ENCODE results near the gene MYPN.
"Not testable (repeated sequence)": the region's sequence is repeated elsewhere in the genome, so short reads cannot be mapped to it uniquely, and the experiment has no call there.

The MYPN gene

GRCh38 chr10:68178592-68178991 lies 69.3 kb downstream of the MYPN start:
- DNase-seq, result no peak

DNA sequence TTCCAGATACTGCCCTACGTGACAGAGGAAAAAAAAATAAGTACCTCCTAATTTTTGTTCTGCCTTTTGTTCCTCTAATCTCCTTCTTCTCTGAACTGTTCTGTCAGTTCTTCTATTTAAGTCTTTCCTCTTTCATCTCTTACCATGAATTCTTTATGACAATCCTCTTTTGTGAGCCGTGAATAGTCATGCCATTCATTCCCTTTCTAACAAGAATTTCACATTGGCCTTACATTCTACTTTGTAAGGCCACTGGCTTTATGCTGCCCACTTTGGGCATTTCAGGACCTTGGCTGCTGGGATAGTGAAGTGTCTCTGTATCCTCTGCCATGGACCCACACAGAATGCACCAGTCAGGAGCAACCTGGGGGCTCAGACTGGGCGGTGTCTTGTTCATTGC lies 69.7 kb downstream of the MYPN start:
- no peak for DNase-seq

- DNase-seq, result no peak
These were observed 71.2 kb downstream of the MYPN start for GRCh38 chr10:68180490-68180889.

DNA sequence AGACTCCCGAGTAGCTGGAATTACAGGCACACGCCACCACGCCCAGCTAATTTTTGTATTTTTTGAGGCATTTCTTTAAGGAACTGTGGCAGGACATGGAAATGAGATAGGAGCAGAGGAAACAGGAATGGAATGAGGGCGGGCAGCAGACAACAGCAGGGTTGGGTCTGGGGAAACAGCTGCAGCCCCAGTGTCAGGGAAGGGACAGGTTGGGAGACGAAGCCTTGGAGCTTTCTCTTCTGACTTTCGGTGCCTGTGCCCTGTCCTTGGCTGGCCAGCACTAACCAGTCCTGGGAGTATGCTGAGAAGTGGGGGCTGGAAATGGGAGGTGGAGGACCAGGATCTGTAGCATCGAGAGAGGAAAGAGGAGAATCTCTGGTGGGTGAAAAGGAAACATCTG lies 75.3 kb downstream of the MYPN start:
- no peak for DNase-seq

DNA sequence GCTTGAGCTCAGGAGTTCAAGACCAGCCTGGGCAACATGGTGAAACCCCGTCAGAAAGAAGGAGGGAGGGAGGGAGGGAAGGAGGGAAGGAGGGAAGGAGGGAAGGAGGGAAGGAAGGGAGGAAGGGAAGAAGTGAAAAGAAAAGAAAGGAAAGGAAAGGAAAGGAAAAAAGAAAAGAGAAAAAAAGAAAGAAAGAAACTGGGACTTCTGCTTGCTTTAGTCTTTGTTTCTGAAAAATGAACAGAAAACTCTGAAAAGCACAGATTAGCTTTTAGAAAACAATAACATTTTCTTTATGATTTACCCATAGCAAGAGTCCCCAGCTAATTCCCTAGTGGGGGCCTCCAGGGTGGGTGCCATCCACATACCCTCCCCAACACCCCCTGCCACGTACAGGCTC lies 75.8 kb downstream of the MYPN start:
- no peak for DNase-seq

GRCh38 chr10:68188835-68189234 lies 79.5 kb downstream of the MYPN start:
- DNase-seq, result no peak

- no peak for DNase-seq
These were observed 82.8 kb downstream of the MYPN start for GRCh38 chr10:68192113-68192512.

- no peak for DNase-seq
These were observed 85.0 kb downstream of the MYPN start for GRCh38 chr10:68194290-68194689.

- not testable (repeated sequence) for DNase-seq
These were observed 86.5 kb downstream of the MYPN start for GRCh38 chr10:68195776-68196175.

DNA sequence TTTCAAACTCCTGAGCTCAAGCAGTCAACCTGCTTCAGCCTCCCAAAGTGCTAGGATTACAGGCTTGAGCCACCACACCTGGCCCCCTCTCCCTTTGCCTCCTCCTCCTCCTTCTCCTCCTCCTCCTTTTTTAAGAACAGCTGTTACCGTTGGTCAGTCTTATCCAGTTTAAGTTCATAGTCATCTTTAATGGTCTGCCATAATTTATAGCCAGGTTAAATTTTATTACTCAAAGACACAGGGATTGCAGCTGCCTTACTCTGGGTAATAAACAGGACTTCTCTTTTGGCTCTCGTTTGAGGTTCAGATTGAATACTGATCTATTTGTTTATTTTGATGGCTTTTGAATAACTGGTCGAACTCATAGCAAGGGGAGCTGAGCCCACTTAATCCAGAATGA lies 87.4 kb downstream of the MYPN start:
- DNase-seq, result no peak

- DNase-seq, result no peak
These were observed 93.7 kb downstream of the MYPN start for GRCh38 chr10:68202960-68203353.

GRCh38 chr10:68208424-68209042 lies 99.2 kb downstream of the MYPN start:
- no peak for DNase-seq

DNA sequence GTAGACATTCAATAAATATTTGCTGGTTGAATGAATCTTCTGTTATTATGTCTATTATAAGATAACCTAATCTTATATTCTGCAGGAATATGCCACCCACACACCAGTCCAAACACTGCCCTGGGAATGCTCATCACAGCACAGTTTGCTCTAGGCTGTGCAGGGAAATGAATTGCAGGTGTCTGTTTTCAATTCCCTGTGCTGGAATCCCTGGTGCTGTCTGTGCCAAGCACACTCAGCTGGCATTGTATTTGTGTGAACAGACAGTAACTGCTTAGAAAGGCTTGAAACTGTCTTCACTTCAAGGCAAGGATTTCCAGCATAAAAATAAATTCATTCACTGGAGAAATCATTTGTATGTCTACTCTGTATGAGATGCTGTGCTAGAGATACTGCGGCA lies 102.4 kb downstream of the MYPN start:
- no peak for DNase-seq

DNA sequence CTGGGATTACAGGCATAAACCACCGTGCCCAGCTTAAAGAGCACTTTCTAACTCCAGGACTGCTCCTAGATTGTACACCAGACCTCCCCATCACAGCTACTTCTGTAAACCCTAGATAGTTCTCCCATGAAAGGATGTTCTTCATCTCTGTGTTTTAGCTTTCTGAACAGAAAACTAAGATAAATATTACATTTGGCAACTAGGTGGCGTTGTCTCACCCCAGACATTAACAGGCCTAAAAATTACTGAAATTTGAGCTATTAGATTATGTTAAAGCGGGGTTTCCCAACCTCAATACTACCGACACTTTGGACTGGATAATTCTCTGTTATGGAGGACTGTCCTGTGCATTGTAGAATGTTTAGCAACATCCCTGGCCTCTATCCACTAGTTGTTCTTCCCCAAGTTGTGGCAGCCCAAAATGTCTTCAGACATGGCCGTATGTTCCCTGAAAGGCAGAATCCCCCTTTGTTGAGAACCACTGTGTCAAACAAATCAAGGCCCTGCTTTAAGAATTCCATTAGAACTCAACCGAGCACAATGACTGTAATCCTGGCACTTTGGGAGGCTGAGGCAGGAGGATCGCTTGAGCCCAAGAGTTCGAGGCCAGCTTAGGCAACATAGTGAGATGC lies 103.5 kb downstream of the MYPN start:
- DNase-seq, result no peak

- DNase-seq, result no peak
These were observed 109.5 kb downstream of the MYPN start for GRCh38 chr10:68218786-68219185.

- DNase-seq, result no peak
These were observed 111.9 kb downstream of the MYPN start for GRCh38 chr10:68221196-68221595.

- DNase-seq, result no peak
These were observed 113.1 kb downstream of the MYPN start for GRCh38 chr10:68222391-68222790.

DNA sequence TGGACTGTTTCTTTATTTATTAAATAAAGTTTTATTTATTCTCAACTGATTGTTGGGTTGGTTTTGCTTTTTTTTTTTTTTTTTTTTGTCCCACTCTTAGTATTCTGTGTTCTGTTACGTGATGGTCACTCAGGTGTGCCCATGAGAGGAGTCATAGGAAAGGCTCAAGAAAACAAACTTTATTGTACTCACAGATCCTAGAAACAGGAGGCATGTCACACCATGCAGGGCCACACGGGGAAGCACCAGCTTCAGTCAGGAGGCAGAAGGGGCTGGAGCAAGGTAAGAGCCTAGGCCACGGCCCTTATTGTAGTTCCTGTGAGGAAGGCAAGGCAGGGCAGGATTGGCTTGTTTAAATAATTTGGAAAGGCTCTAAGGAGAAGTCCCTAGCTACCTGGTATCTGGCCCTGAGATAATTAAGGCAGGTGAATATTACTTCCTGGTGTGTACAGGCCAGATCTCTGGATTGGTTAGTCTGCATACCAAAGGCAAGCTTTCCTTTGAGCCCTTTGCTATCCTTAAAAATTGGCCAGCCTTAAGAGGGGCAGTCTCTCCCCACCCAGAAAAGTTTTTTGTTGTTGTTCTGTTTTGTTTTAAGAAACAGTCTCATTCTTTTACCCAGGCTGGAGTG lies 114.4 kb downstream of the MYPN start:
- DNase-seq, result no peak

GRCh38 chr10:68224810-68225209 lies 115.5 kb downstream of the MYPN start:
- DNase-seq, result no peak

DNA sequence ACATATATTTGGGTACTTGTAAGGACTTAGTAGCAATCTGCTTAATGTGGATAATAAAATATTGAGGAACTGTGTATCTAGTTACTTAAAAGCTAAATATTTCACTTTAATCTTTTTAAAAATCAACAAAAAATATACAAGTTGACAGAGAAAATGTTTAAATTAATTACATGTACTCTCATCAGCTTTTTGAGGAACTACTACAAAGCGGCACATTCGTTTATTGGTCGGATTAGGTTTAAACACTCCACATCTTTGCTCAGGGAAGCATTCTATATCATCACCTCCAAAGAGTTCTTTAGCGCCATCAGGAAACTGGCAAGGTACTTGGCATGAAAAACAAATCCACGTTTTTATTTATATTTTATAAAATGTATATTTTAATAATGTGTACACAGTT lies 121.0 kb downstream of the MYPN start:
- no peak for DNase-seq

- DNase-seq, result peak; percentile 65
These were observed 122.0 kb downstream of the MYPN start for GRCh38 chr10:68231106-68231816.

DNA sequence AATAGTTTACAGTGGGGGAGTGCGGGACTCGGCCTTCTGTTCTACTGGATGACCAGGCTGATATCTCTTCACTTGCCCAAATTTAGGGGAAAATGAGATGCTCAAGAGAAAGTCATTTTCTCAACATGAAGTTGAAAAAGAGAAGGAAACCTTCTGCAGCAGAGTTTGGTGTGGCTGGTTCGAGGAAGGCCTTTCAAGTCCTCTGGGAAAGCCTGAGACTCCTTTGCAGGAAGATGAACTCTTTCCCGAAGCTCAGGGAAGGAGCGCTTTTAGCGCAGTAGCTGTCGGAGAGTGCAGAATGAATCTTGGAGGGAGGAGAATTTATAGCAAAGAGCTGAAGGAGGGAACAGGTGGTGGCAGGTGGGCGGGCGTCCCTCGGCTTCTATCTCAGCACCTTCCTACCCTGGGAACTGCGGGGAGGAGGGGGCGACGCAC lies 122.5 kb downstream of the MYPN start, which contains the start of gene ATOH7:
ATOH7 (minus strand) TSS at position 297 of the 435 bp plus-strand sequence. CDS start 436 bp downstream, outside the sequence.
- no peak for DNase-seq

DNA sequence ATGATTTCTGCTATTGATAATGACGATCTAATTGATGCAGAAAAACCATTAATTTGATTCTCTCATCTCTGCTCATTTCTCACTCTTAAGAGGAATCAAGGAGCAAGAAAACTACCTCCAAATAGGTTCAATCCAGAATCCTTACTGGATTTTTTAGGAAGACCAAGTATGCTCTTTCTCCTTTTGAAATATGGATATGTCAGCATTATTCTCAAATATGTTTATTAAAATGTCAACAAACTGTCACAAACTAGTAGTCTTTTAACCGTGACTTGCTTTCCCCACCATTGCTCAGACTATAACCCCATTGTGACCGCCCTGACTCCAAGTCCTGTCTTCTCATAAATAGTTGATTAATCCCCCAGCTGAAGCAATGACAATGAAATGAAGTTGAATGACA lies 123.8 kb downstream of the MYPN start:
- no peak for DNase-seq

DNA sequence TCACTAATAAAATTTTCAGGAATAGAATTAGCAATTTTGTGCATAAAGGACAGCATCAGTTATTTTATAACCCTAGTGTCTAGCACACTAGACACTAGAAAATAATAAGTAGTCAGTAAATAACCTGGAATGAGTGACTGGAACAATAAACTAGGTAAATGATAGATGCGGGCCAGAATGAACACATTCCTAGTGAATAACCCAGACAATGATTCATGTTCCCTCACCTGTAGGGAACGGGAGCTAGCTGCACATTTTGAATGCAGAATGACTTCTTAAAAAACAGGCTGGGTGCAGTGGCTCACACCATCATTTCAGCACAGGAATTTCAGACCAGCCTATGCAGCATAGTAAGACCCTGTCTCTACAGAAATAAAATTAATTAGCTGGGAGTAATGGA lies 125.8 kb downstream of the MYPN start:
- no peak for DNase-seq

Measured in activated effector memory CD4-positive, alpha-beta T cell treated with anti-CD3 and anti-CD28 coated beads, Interleukin-2, amount 50 U/mL, for 16 hours (primary cell).